Nephron progenitor cell (in vitro differentiated cells): Measurements from ENCODE around the gene POMGNT2.

ENCODE experiments used
- DNase-seq: peaks from one replicate; pipeline ENCODE4 v3.0.0; 2021
- H3K27ac Mint-ChIP-seq: 2 replicates; pipeline ENCODE4 v1.8.0; 2021; ENCODE audit warnings: mild to moderate bottlenecking, moderate library complexity, mixed read lengths
- H3K27me3 Mint-ChIP-seq: 2 replicates; pipeline ENCODE4 v1.8.0; 2021; ENCODE audit warnings: mild to moderate bottlenecking, low read depth, mixed read lengths; ENCODE audit not compliant: poor library complexity
- H3K36me3 Mint-ChIP-seq: 2 replicates; pipeline ENCODE4 v1.8.0; 2021; ENCODE audit warnings: low read depth, mixed read lengths
- H3K4me1 Mint-ChIP-seq: 2 replicates; pipeline ENCODE4 v1.8.0; 2021; ENCODE audit warnings: mixed read lengths
- H3K4me3 Mint-ChIP-seq: 2 replicates; pipeline ENCODE4 v1.8.0; 2021; ENCODE audit warnings: mild to moderate bottlenecking, moderate library complexity, mixed read lengths
- H3K9me3 Mint-ChIP-seq: 2 replicates; pipeline ENCODE4 v1.8.0; 2021; ENCODE audit warnings: mild to moderate bottlenecking, moderate library complexity, mixed read lengths
- CTCF ChIP-seq: fragments of 200-600 bp; sonication (generic); IDR thresholded peaks from 2 replicates; pipeline ENCODE4 v1.5.0; 2021; ENCODE audit warnings: antibody characterized with exemption

The POMGNT2 gene

GRCh38 chr3:43059456-43059855 lies 46.4 kb downstream of the POMGNT2 start:
- no peak for TF ChIP-seq CTCF
- H3K27me3 Mint-ChIP-seq: peaks cover 3% of the 10 kb centered on the region
- DNase-seq: no peak
- peaks cover 17% of the 10 kb centered on the region for H3K4me1 Mint-ChIP-seq
- peaks cover 6% of the 10 kb centered on the region for H3K9me3 Mint-ChIP-seq
- H3K27ac Mint-ChIP-seq: no peak overlapping the region
- H3K4me3 Mint-ChIP-seq: no peak overlapping the region
- peaks cover 4% of the 10 kb centered on the region for H3K36me3 Mint-ChIP-seq

GRCh38 chr3:43055806-43056770 lies 49.8 kb downstream of the POMGNT2 start:
- H3K27me3 Mint-ChIP-seq: peaks cover 11% of the 10 kb centered on the region
- no peak for DNase-seq

GRCh38 chr3:43055393-43055792 lies 50.5 kb downstream of the POMGNT2 start:
- Mint-ChIP-seq H3K27me3 (peaks cover 14% of the 10 kb centered on the region), H3K27ac (no peak overlapping the region), H3K36me3 (peaks cover 13% of the 10 kb centered on the region), H3K4me1 (peaks cover 12% of the 10 kb centered on the region), H3K4me3 (no peak overlapping the region), H3K9me3 (peaks cover 25% of the 10 kb centered on the region)
- TF ChIP-seq CTCF: no peak
- DNase-seq: no peak

More at GRCh38 chr3:43055806-43056770, 49.8 kb downstream of the POMGNT2 start:
- no peak for TF ChIP-seq CTCF
- Mint-ChIP-seq H3K27ac (no peak overlapping the region), H3K9me3 (peaks cover 19% of the 10 kb centered on the region), H3K36me3 (peaks cover 6% of the 10 kb centered on the region), H3K4me3 (no peak overlapping the region), H3K4me1 (peaks cover 13% of the 10 kb centered on the region)

- Mint-ChIP-seq H3K4me1 (peaks cover 8% of the 10 kb centered on the region), H3K27ac (no peak overlapping the region), H3K36me3 (peaks cover 17% of the 10 kb centered on the region), H3K27me3 (peaks cover 14% of the 10 kb centered on the region), H3K4me3 (no peak overlapping the region), H3K9me3 (peaks cover 32% of the 10 kb centered on the region)
- no peak for DNase-seq
- TF ChIP-seq CTCF: no peak
These were observed 51.1 kb downstream of the POMGNT2 start for GRCh38 chr3:43054754-43055153.

GRCh38 chr3:43053291-43053690 lies 52.6 kb downstream of the POMGNT2 start:
- peaks cover 17% of the 10 kb centered on the region for H3K27me3 Mint-ChIP-seq
- no peak overlapping the region for H3K4me3 Mint-ChIP-seq
- DNase-seq: no peak
- H3K36me3 Mint-ChIP-seq: peaks cover 17% of the 10 kb centered on the region
- peaks cover 45% of the 10 kb centered on the region for H3K9me3 Mint-ChIP-seq
- peaks cover 8% of the 10 kb centered on the region for H3K4me1 Mint-ChIP-seq
- no peak overlapping the region for H3K27ac Mint-ChIP-seq
- no peak for TF ChIP-seq CTCF

- Mint-ChIP-seq H3K27me3 (peaks cover 21% of the 10 kb centered on the region), H3K27ac (no peak overlapping the region), H3K4me3 (no peak overlapping the region), H3K4me1 (no peaks in the 10 kb centered on the region), H3K36me3 (peaks cover 17% of the 10 kb centered on the region), H3K9me3 (peaks cover 85% of the 10 kb centered on the region)
- DNase-seq: no peak
- no peak for TF ChIP-seq CTCF
These were observed 57.4 kb downstream of the POMGNT2 start for GRCh38 chr3:43048470-43048869.
